Ectodermal cell (in vitro differentiated cells): ENCODE measurements around the gene SCLY.
"Not testable (repeated sequence)": the region's sequence is repeated elsewhere in the genome, so short reads cannot be mapped to it uniquely, and the experiment has no call there.

Experiments
- H3K27ac ChIP-seq: 2 replicates; pipeline ENCODE4 v1.7.0; 2013; ENCODE audit warnings: mild to moderate bottlenecking, low read depth, low read length; ENCODE audit not compliant: insufficient read depth, poor library complexity, severe bottlenecking
- H3K27me3 ChIP-seq: 2 replicates; pipeline ENCODE4 v1.7.0; 2013; ENCODE audit warnings: mild to moderate bottlenecking, low read length; ENCODE audit not compliant: insufficient read depth, control insufficient read depth, poor library complexity, severe bottlenecking
- H3K36me3 ChIP-seq: one replicate; pipeline ENCODE4 v1.7.0; 2013; ENCODE audit warnings: low read length; ENCODE audit not compliant: control insufficient read depth, insufficient read depth
- H3K4me1 ChIP-seq: one replicate; pipeline ENCODE4 v1.7.0; 2013; ENCODE audit warnings: low read length; ENCODE audit not compliant: control insufficient read depth, insufficient read depth
- H3K4me3 ChIP-seq: 2 replicates; pipeline ENCODE4 v1.7.0; 2013; ENCODE audit warnings: low read depth, low read length, control low read depth; ENCODE audit not compliant: insufficient read depth
- H3K9me3 ChIP-seq: 2 replicates; pipeline ENCODE4 v1.7.0; 2013; ENCODE audit warnings: mild to moderate bottlenecking, low read length, moderate library complexity; ENCODE audit not compliant: control insufficient read depth
- WGBS, 2 experiments: methylation state at CpG; one replicate each; pipeline ENCODE4 v1.1.7; 2013; ENCODE audit warnings: missing lambda C conversion rate in 2 of 2; 5-methylcytosine and 5-hydroxymethylcytosine counted together

Gene SCLY

GRCh38 chr2:238039985-238040384, 20.8 kb upstream of the SCLY start:
- H3K9me3 ChIP-seq = no peaks in the 10 kb centered on the region
- 96% methylated on average over 11 of the region's 11 CpGs for WGBS, 2 experiments
- no peak overlapping the region for H3K4me3 ChIP-seq
- no peaks in the 10 kb centered on the region for H3K4me1 ChIP-seq
- peaks cover 8% of the 10 kb centered on the region for H3K36me3 ChIP-seq
- H3K27me3 ChIP-seq = no peaks in the 10 kb centered on the region
- no peak overlapping the region for H3K27ac ChIP-seq

- peaks cover 8% of the 10 kb centered on the region for H3K36me3 ChIP-seq
- WGBS, 2 experiments = 84% methylated on average over 9 of the region's 9 CpGs
- no peaks in the 10 kb centered on the region for H3K4me1 ChIP-seq
- H3K4me3 ChIP-seq = no peak overlapping the region
- no peak overlapping the region for H3K27ac ChIP-seq
- no peaks in the 10 kb centered on the region for H3K9me3 ChIP-seq
- H3K27me3 ChIP-seq = no peaks in the 10 kb centered on the region
Measured at GRCh38 chr2:238040918-238041317, 19.9 kb upstream of the SCLY start.

GRCh38 chr2:238042090-238042489, 18.7 kb upstream of the SCLY start:
- H3K36me3 ChIP-seq = peaks cover 8% of the 10 kb centered on the region

GRCh38 chr2:238042849-238043584, 17.8 kb upstream of the SCLY start:
- no peak overlapping the region for H3K27ac ChIP-seq
- no peaks in the 10 kb centered on the region for H3K9me3 ChIP-seq
- no peak overlapping the region for H3K4me3 ChIP-seq
- 95 to 98% methylated on average over 6 of the region's 6 CpGs for WGBS, 2 experiments
- H3K4me1 ChIP-seq = no peaks in the 10 kb centered on the region
- H3K36me3 ChIP-seq = peaks cover 8% of the 10 kb centered on the region
- H3K27me3 ChIP-seq = no peaks in the 10 kb centered on the region

More at GRCh38 chr2:238042090-238042489, 18.7 kb upstream of the SCLY start:
- H3K27me3 ChIP-seq = no peaks in the 10 kb centered on the region
- H3K4me1 ChIP-seq = no peaks in the 10 kb centered on the region
- no peak overlapping the region for H3K27ac ChIP-seq
- WGBS, 2 experiments = 93 to 95% methylated on average over 5 of the region's 5 CpGs
- H3K4me3 ChIP-seq = no peak overlapping the region
- H3K9me3 ChIP-seq = no peaks in the 10 kb centered on the region

GRCh38 chr2:238043851-238044250, 16.9 kb upstream of the SCLY start:
- Histone ChIP-seq H3K4me3 (no peak overlapping the region), H3K36me3 (peaks cover 8% of the 10 kb centered on the region)
- WGBS, 2 experiments = 95 to 96% methylated on average over 6 of the region's 6 CpGs

GRCh38 chr2:238045575-238045974, 15.2 kb upstream of the SCLY start:
- H3K9me3 ChIP-seq = no peaks in the 10 kb centered on the region
- H3K4me3 ChIP-seq = no peak overlapping the region
- no peak overlapping the region for H3K27ac ChIP-seq
- no peaks in the 10 kb centered on the region for H3K27me3 ChIP-seq
- no peaks in the 10 kb centered on the region for H3K4me1 ChIP-seq
- H3K36me3 ChIP-seq = peaks cover 8% of the 10 kb centered on the region

More at GRCh38 chr2:238043851-238044250, 16.9 kb upstream of the SCLY start:
- no peaks in the 10 kb centered on the region for H3K9me3 ChIP-seq
- H3K27me3 ChIP-seq = no peaks in the 10 kb centered on the region
- no peaks in the 10 kb centered on the region for H3K4me1 ChIP-seq
- H3K27ac ChIP-seq = no peak overlapping the region

GRCh38 chr2:238046725-238047270, 14.0 kb upstream of the SCLY start:
- peaks cover 3% of the 10 kb centered on the region for H3K36me3 ChIP-seq
- H3K4me1 ChIP-seq = no peaks in the 10 kb centered on the region
- H3K9me3 ChIP-seq = no peaks in the 10 kb centered on the region
- no peak overlapping the region for H3K27ac ChIP-seq
- H3K4me3 ChIP-seq = no peak overlapping the region
- WGBS, 2 experiments = 90 to 91% methylated on average over 2 of the region's 2 CpGs
- no peaks in the 10 kb centered on the region for H3K27me3 ChIP-seq

GRCh38 chr2:238053191-238053776, 7.5 kb upstream of the SCLY start:
- Histone ChIP-seq H3K9me3 (no peaks in the 10 kb centered on the region), H3K36me3 (no peaks in the 10 kb centered on the region), H3K4me3 (no peak overlapping the region), H3K27me3 (no peaks in the 10 kb centered on the region), H3K27ac (no peak overlapping the region), H3K4me1 (no peaks in the 10 kb centered on the region)
- WGBS, 2 experiments = 83 to 90% methylated on average over 2 of the region's 2 CpGs

- no peaks in the 10 kb centered on the region for H3K27me3 ChIP-seq
- 91 to 92% methylated on average over 3 of the region's 3 CpGs for WGBS, 2 experiments
- H3K36me3 ChIP-seq = no peaks in the 10 kb centered on the region
- H3K27ac ChIP-seq = no peak overlapping the region
- no peaks in the 10 kb centered on the region for H3K4me1 ChIP-seq
- H3K4me3 ChIP-seq = no peak overlapping the region
- no peaks in the 10 kb centered on the region for H3K9me3 ChIP-seq
Measured at GRCh38 chr2:238055841-238056240, 5.0 kb upstream of the SCLY start.

- WGBS, 2 experiments = 94 to 95% methylated on average over 44 of the region's 44 CpGs
Measured at GRCh38 chr2:238057696-238058575, 2.9 kb upstream of the SCLY start.

More at GRCh38 chr2:238057696-238058575, 2.9 kb upstream of the SCLY start:
- H3K4me1 ChIP-seq, H3K27ac ChIP-seq, H3K4me3 ChIP-seq, H3K27me3 ChIP-seq, H3K9me3 ChIP-seq, H3K36me3 ChIP-seq: not testable (repeated sequence)
